Activated CD4-positive, alpha-beta T cell treated with anti-CD3 and anti-CD28 coated beads, Interleukin-2, Interleukin-6, amounts not matched to agents 100 ng/mL and 50 ng/mL, durations not matched to agents 16 hours and 8 hours (primary cell): ENCODE measurements around the gene NUDT11.
A peak's percentile ranks its signal among the peaks of the same experiment; 100 is the strongest.
"Not testable (repeated sequence)": the region's sequence is repeated elsewhere in the genome, so short reads cannot be mapped to it uniquely, and the experiment has no call there.

Source experiments
- DNase-seq: peaks from one replicate; pipeline ENCODE4 v3.0.0-alpha.2; 2020

NUDT11 gene

DNA sequence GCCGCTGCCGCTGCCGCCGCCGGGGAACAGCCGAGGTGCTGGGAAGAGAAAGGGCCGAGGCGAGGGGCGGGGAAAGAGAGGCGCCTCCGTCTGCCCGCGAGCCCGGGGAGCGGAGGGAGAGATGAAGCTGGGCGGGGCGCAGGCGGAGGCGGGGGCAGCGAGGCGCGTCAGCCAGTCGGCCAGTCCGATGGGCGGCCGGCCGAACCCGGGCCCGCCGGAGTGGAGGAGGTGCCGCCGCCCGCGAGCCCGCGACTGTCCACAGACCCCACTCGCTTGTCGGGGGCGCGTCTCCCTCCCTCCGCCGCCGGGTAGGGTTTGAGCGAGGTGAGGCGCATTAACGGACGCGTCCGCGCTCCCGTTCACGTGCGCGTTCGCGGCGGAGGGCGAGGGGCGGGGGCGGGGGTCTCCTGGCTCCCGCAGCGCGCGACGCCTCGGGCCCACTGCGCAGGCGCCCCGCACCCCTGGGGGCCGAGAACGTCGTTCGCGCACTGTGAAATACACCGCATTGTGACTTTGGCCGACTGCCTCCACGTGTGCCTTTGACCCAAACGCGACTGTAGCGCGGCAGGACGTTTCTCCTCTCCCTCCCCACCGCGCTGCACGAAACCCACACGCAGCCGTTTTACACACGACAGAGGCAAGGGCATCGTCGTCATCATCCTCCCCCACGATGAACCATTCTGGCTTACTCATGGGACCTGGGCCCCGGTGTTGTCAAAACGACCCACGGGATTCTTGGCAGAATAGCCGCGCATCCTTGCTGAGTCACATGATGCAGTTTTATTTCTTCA, at the start of gene NUDT11:
TSS of gene NUDT11 (minus strand) at position 92 of the 791 bp plus-strand sequence. CDS start 148 bp downstream, outside the sequence.
- peak; percentile 59 for DNase-seq

DNA sequence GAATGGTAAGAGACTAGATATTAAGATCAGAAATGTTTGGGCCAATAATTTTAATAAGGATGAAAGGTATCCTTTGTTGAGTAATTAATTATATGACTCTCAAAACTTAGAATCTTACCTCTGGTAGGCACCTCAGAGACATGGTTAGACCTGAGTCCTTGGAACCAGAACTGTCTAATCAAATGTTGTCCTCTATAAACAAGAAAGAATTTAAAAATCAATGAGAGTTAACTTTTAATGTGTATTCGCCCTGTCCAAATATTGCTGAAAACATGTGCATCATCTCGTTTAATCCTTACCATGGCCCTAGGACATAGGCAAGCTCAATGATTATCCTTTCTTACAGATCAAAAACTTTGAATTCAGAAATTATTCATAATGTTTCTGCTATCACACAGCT, 24.0 kb upstream of the NUDT11 start:
- DNase-seq, result no peak

DNA sequence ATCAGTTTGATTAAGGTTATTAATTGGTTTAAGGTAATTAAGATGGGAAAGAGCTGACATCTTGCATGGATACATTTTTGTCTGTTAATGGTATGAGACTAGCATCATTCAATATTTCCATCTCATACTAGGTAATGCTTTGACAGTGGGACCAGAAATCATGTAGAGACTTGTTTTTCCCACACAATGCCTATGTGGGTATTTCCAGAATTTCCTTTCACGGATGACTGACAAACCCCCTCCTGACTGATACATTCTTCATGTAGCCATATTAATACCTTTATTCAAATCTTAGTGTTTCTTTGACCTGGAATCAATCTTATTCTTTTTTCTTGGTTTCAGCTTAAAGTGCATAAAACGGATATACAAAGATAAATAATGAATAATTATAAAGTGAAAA, 22.7 kb upstream of the NUDT11 start:
- DNase-seq, result not testable (repeated sequence)

DNA sequence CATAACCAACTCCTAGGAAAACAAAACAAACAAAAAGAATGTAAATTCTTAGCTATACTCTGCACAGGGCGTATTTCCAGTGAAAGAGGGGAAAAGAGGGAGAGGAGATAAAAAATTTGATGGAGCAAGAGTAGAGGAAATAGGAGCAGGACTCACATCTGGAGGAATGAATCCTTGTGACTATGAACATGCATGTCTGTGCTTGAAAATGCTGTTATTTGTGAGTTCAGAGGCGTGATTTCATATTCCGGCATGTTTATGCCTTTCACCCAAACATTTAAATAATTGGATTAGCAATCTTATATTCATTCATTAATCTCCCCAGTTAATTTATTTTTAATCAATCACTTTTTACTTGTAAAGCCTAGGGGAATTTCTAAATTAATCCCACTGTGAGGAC, 11.2 kb upstream of the NUDT11 start:
- no peak for DNase-seq

- peak; percentile 7 for DNase-seq
These were observed 497 bp downstream of the NUDT11 start for GRCh38 chrX:51495701-51496488.

- no peak for DNase-seq
These were observed 2.0 kb downstream of the NUDT11 start for GRCh38 chrX:51494409-51494808.

DNA sequence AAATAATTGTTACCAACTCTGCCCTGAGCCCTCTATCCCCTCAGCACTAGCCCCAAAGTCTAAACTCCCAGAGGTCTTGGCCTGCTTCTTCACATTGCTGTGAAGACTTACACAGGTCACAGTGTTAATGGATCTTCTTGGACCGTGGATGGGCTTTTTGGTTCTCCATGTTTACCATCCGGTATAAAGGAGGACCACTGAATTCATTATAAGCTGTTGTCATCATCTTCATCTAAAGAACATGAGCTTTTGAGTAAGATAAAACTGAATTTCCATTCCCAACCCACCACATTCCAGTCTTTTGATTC, 8.5 kb downstream of the NUDT11 start:
- no peak for DNase-seq

DNA sequence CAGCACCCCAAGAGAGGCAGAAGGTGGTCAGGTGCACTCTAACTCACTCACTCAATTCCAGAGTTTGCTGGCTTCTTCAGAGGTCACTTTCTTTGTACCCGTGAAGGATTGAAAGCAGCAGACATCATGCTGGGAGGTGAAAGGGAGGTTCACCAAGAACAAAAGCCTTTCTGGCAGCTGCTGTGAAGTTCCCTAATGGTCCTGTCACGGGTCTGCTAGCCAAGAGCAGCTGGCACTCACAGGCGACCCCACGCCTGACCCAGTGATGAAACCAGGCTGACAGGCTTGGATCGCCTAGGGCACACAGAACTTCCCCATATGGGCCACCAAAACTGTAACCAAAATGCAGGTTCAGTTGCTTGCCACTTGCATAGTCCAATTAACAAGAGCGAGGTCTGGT, 11.8 kb downstream of the NUDT11 start:
- DNase-seq, result no peak

DNA sequence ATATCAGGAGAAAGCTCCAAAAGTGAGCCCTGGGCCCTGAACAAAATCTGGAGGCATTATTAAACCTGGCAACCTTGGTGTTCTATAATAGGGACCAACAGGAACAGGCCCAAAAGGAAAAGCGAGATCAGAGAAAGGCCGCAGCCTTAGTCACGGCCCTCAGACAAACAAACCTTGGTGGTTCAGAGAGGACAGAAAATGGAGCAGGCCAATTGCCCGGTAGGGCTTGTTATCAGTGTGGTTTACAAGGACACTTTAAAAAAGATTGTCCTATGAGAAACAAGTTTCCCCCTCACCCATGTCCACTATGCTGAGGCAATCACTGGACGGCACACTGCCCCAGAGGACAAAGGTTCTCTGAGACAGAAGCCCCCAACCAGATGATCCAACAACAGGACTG, 14.0 kb downstream of the NUDT11 start:
- not testable (repeated sequence) for DNase-seq

GRCh38 chrX:51476930-51477329, 19.5 kb downstream of the NUDT11 start:
- DNase-seq, result no peak

DNA sequence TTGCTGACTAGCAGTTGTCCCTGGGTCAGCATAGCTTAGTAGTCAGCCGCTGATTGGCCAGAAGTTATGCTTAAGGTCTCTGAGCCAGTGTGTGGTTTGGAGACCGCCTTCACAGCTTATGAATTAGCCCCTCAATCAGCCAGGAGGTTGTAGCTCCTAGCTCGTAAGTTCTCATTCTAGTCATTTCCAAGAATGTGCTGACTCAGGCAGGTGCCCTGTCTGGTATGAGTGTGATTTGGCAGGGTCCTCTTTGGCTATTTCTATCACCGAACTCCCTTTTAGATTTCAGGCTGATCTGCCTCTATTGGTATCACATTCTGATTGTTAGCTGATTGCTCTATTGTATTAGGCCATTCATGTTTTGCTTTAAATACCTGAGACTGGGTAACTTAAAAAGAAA, 33.1 kb downstream of the NUDT11 start:
- DNase-seq, result no peak

- DNase-seq, result peak; percentile 44
These were observed 35.0 kb downstream of the NUDT11 start for GRCh38 chrX:51461053-51462044.

DNA sequence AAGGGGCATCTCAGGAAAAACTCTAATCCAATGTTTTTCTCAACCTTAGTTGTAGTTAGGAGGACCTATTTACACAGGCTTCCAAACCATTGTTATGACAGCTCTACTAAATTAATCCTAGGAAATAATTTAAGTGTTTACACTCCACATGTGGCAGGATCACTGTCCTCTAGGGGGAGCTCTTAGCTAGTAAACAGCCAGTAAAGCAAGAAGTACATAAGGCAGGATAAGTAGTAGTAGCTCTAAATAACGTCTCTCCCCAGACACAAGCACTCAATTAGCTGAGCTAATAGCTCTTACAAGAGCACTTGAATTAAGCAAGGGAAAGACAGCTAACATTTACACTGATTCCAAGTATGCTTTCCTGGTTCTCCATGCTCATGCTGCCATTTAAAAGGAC, 37.3 kb downstream of the NUDT11 start:
- DNase-seq, result peak; percentile 65

- no peak for DNase-seq
These were observed 39.6 kb downstream of the NUDT11 start for GRCh38 chrX:51456814-51457213.

DNA sequence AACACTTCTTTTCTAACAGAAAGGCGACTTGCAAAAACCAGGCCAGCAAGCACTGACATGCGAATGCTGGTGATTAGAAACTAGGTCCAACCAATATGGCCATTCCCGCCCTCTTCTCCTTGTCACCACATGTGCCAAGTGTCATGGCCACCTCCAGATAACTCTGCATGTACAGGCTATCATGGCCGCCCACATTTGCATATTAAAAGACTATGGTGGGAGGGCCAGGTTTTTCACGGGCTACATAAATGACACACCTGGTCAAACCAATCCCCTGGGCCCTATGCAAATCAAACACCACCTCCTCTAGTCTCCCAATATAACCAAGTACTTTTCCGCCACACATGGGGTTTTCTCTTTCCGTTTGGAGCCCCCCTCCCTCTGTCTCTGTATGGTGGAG, 40.1 kb downstream of the NUDT11 start:
- DNase-seq, result no peak

DNA sequence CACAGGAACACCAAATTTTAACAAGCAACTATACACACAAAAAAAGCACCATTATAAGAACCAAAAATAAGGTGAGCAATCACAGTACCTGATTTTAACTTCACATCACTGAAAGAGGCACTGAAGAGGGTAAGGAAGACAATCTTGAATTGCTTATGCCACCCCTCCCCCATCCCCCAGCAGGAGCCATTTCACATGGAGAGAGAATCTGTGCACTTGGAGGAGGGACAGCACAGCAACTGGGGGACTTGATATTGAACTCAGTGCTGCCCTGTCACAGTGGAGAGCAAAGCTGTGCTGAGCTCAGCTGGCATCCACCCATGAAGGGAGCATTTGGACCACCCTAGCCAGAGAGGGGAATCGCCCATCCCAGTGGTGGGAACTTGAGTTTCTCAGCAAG, 56.0 kb downstream of the NUDT11 start:
- no peak for DNase-seq
